Activated T-cell treated with anti-CD3 and anti-CD28 coated beads, Interleukin-2, amount 50 U/mL, for 4 hours (primary cell): ENCODE data around the gene KLC3. TPM values are rescaled to one million over a fixed set of nuclear protein-coding genes. Genes with fewer than 3 reads are reported as not detected.
"Not testable (repeated sequence)": the region's sequence is repeated elsewhere in the genome, so short reads cannot be mapped to it uniquely, and the experiment has no call there.

Experiments used
- ATAC-seq, 2 donors: fragments of 200-7000 bp; cut with Tn5 transposase; one replicate each; pipeline ENCODE4 v1.10.0; 2021
- DNase-seq: peaks from one replicate; pipeline ENCODE4 v3.0.0-alpha.2; 2020
- H3K27me3 Mint-ChIP-seq: one replicate; pipeline ENCODE4 v1.8.0; 2021; ENCODE audit warnings: low read depth, mixed read lengths
- H3K36me3 Mint-ChIP-seq: one replicate; pipeline ENCODE4 v1.8.0; 2022; ENCODE audit warnings: mixed read lengths; ENCODE audit not compliant: insufficient read depth
- H3K4me1 Mint-ChIP-seq: one replicate; pipeline ENCODE4 v1.8.0; 2021; ENCODE audit warnings: low read depth, mixed read lengths
- H3K4me3 Mint-ChIP-seq: one replicate; pipeline ENCODE4 v1.8.0; 2021; ENCODE audit warnings: mild to moderate bottlenecking, moderate library complexity, mixed read lengths
- H3K9me3 Mint-ChIP-seq: one replicate; pipeline ENCODE4 v1.8.0; 2021; ENCODE audit warnings: mixed read lengths
- total RNA-seq, 3 donors: library from RNA; stranded (reverse); gene quantifications; one replicate each; pipeline ENCODE4 v1.2.1, GENCODE V29; 2021

Gene KLC3
- total RNA-seq, 3 donors from 2014 or later: not detected

GRCh38 chr19:45327404-45328143, 13.0 kb upstream of the KLC3 start:
- no peak for ATAC-seq
- DNase-seq: no peak
- Mint-ChIP-seq H3K27me3 (peaks cover 19% of the 10 kb centered on the region), H3K36me3 (no peaks in the 10 kb centered on the region), H3K9me3 (no peaks in the 10 kb centered on the region), H3K4me1 (no peaks in the 10 kb centered on the region), H3K4me3 (no peak overlapping the region)

GRCh38 chr19:45331411-45331810, 9.1 kb upstream of the KLC3 start:
- Mint-ChIP-seq H3K4me1 (no peaks in the 10 kb centered on the region), H3K36me3 (no peaks in the 10 kb centered on the region), H3K4me3 (no peak overlapping the region), H3K9me3 (no peaks in the 10 kb centered on the region), H3K27me3 (peaks cover 4% of the 10 kb centered on the region)
- no peak for ATAC-seq
- no peak for DNase-seq

- no peaks in the 10 kb centered on the region for H3K9me3 Mint-ChIP-seq
- H3K36me3 Mint-ChIP-seq: no peaks in the 10 kb centered on the region
- ATAC-seq (no peak), DNase-seq (no peak)
- H3K4me1 Mint-ChIP-seq: no peaks in the 10 kb centered on the region
- H3K27me3 Mint-ChIP-seq: peaks cover 9% of the 10 kb centered on the region
- no peak overlapping the region for H3K4me3 Mint-ChIP-seq
Measured at GRCh38 chr19:45333609-45334303, 6.8 kb upstream of the KLC3 start.

- ATAC-seq, DNase-seq, H3K4me1 Mint-ChIP-seq, H3K4me3 Mint-ChIP-seq, H3K9me3 Mint-ChIP-seq, H3K36me3 Mint-ChIP-seq: not testable (repeated sequence)
- H3K27me3 Mint-ChIP-seq: peaks cover 18% of the 10 kb centered on the region
Measured at GRCh38 chr19:45334881-45335280, 5.7 kb upstream of the KLC3 start.

GRCh38 chr19:45336696-45337251, 3.8 kb upstream of the KLC3 start:
- ATAC-seq: no peak
- Mint-ChIP-seq H3K4me1 (peaks cover 4% of the 10 kb centered on the region), H3K4me3 (no peak overlapping the region), H3K36me3 (no peaks in the 10 kb centered on the region), H3K27me3 (peaks cover 22% of the 10 kb centered on the region), H3K9me3 (no peaks in the 10 kb centered on the region)
- no peak for DNase-seq

GRCh38 chr19:45339629-45340028, 921 bp upstream of the KLC3 start:
- Mint-ChIP-seq H3K27me3 (peaks cover 28% of the 10 kb centered on the region), H3K36me3 (no peaks in the 10 kb centered on the region), H3K9me3 (no peaks in the 10 kb centered on the region), H3K4me1 (peaks cover 4% of the 10 kb centered on the region), H3K4me3 (no peak overlapping the region)
- DNase-seq (no peak), ATAC-seq (no peak)

- no peaks in the 10 kb centered on the region for H3K36me3 Mint-ChIP-seq
- peak; percentile 20 to 30 for ATAC-seq
Measured at GRCh38 chr19:45340899-45341453, 426 bp downstream of the KLC3 start.

GRCh38 chr19:45342911-45343310, 2.4 kb downstream of the KLC3 start:
- no peak for DNase-seq
- peaks cover 4% of the 10 kb centered on the region for H3K4me1 Mint-ChIP-seq
- H3K36me3 Mint-ChIP-seq: no peaks in the 10 kb centered on the region
- ATAC-seq: no peak
- no peak overlapping the region for H3K4me3 Mint-ChIP-seq
- peaks cover 38% of the 10 kb centered on the region for H3K27me3 Mint-ChIP-seq
- no peaks in the 10 kb centered on the region for H3K9me3 Mint-ChIP-seq

More at GRCh38 chr19:45340899-45341453, 426 bp downstream of the KLC3 start:
- H3K4me3 Mint-ChIP-seq: no peak overlapping the region
- H3K9me3 Mint-ChIP-seq: no peaks in the 10 kb centered on the region
- H3K4me1 Mint-ChIP-seq: peaks cover 4% of the 10 kb centered on the region
- DNase-seq: no peak
- H3K27me3 Mint-ChIP-seq: peaks cover 35% of the 10 kb centered on the region

- Mint-ChIP-seq H3K36me3 (no peaks in the 10 kb centered on the region), H3K27me3 (peaks cover 25% of the 10 kb centered on the region), H3K4me3 (no peak overlapping the region), H3K4me1 (peaks cover 4% of the 10 kb centered on the region), H3K9me3 (no peaks in the 10 kb centered on the region)
- ATAC-seq (no peak), DNase-seq (no peak)
Measured at GRCh38 chr19:45344621-45345505, 4.3 kb downstream of the KLC3 start.

- no peak for ATAC-seq
- Mint-ChIP-seq H3K27me3 (peaks cover 19% of the 10 kb centered on the region), H3K4me3 (no peak overlapping the region), H3K9me3 (no peaks in the 10 kb centered on the region), H3K36me3 (no peaks in the 10 kb centered on the region), H3K4me1 (no peaks in the 10 kb centered on the region)
- DNase-seq: no peak
Measured at GRCh38 chr19:45345506-45345860, 4.9 kb downstream of the KLC3 start.

- peaks cover 19% of the 10 kb centered on the region for H3K27me3 Mint-ChIP-seq
- H3K4me1 Mint-ChIP-seq: no peaks in the 10 kb centered on the region
- no peak overlapping the region for H3K4me3 Mint-ChIP-seq
- H3K9me3 Mint-ChIP-seq: no peaks in the 10 kb centered on the region
- DNase-seq (no peak), ATAC-seq (no peak)
- H3K36me3 Mint-ChIP-seq: peaks cover 6% of the 10 kb centered on the region
Measured at GRCh38 chr19:45346449-45346848, 5.9 kb downstream of the KLC3 start.

- no peak for ATAC-seq
- peaks cover 6% of the 10 kb centered on the region for H3K36me3 Mint-ChIP-seq
- no peaks in the 10 kb centered on the region for H3K4me1 Mint-ChIP-seq
Measured at GRCh38 chr19:45347570-45348366, 7.2 kb downstream of the KLC3 start.

GRCh38 chr19:45348367-45349125, 8.0 kb downstream of the KLC3 start:
- H3K4me1 Mint-ChIP-seq: no peaks in the 10 kb centered on the region
- no peaks in the 10 kb centered on the region for H3K9me3 Mint-ChIP-seq
- H3K4me3 Mint-ChIP-seq: no peak overlapping the region
- no peak for DNase-seq
- peaks cover 18% of the 10 kb centered on the region for H3K27me3 Mint-ChIP-seq
- ATAC-seq: no peak
- peaks cover 12% of the 10 kb centered on the region for H3K36me3 Mint-ChIP-seq

More at GRCh38 chr19:45347570-45348366, 7.2 kb downstream of the KLC3 start:
- Mint-ChIP-seq H3K4me3 (no peak overlapping the region), H3K9me3 (no peaks in the 10 kb centered on the region), H3K27me3 (peaks cover 19% of the 10 kb centered on the region)
- DNase-seq: no peak
